GM13977 (cell line): ENCODE measurements around the gene NKX6-2.

Experiments used
- DNase-seq: peaks from one replicate; pipeline ENCODE4 v3.0.0; 2012; ENCODE audit warnings: low spot score
- CTCF ChIP-seq: IDR thresholded peaks from 2 replicates; pipeline ENCODE4 v1.5.1; 2012; ENCODE audit warnings: mild to moderate bottlenecking, control low read depth; ENCODE audit not compliant: insufficient read depth; ENCODE audit errors: extremely low read depth, missing control alignments
- in situ Hi-C: fragments of 300-500 bp; cut with MboI; formaldehyde crosslinking; loops from one replicate; pipeline ENCODE4 v1.12.0; 2022; ENCODE audit warnings: low sequenced_read_pairs, low pct_unique_long_range_greater_than_20kb, mixed read lengths, inconsistent platforms; ENCODE audit not compliant: unreplicated experiment

The NKX6-2 gene

GRCh38 chr10:132813001-132813401, 27.1 kb upstream of the NKX6-2 start:
- TF ChIP-seq CTCF, result no peak
- no peak for DNase-seq
- in situ Hi-C loops, result no loop called here

GRCh38 chr10:132812520-132812919, 26.6 kb upstream of the NKX6-2 start:
- no peak for TF ChIP-seq CTCF
- no peak for DNase-seq
- in situ Hi-C loops, result no loop called here

- in situ Hi-C loops, result no loop called here
- TF ChIP-seq CTCF, result no peak
- no peak for DNase-seq
These were observed 26.0 kb upstream of the NKX6-2 start for GRCh38 chr10:132811891-132812481.

GRCh38 chr10:132810807-132811700, 25.1 kb upstream of the NKX6-2 start:
- in situ Hi-C loops, result no loop called here
- no peak for DNase-seq
- no peak for TF ChIP-seq CTCF

- in situ Hi-C loops, result no loop called here
- DNase-seq, result no peak
- TF ChIP-seq CTCF, result no peak
These were observed 24.3 kb upstream of the NKX6-2 start for GRCh38 chr10:132810141-132810806.

GRCh38 chr10:132809232-132810140, 23.5 kb upstream of the NKX6-2 start:
- TF ChIP-seq CTCF, result no peak

More at GRCh38 chr10:132809232-132810140, 23.5 kb upstream of the NKX6-2 start:
- in situ Hi-C loops, result no loop called here
- DNase-seq, result no peak
